ENCODE data around the gene IL22RA1. TPM values are rescaled to one million over a fixed set of nuclear protein-coding genes. Genes with fewer than 3 reads are reported as not detected.

IL22RA1 gene
- total RNA-seq, 1 experiment from 2014 or later, result 0.13 TPM

GRCh38 chr1:24089027-24089742, 53.8 kb downstream of the IL22RA1 start:
- Histone ChIP-seq H3K18ac (ENCODE audit: insufficient read length, low read depth, low read length) (no peak overlapping the region), H3T11ph (ENCODE audit: low read length) (no peak overlapping the region), H3K27me3 (ENCODE audit: insufficient read depth, low read length) (no peaks in the 10 kb centered on the region), H3K79me2 (ENCODE audit: insufficient read depth, low read length) (no peaks in the 10 kb centered on the region), H2BK20ac (ENCODE audit: low read depth, low read length, poor library complexity, severe bottlenecking) (no peak overlapping the region), H4K8ac (replicated peaks; ENCODE audit: insufficient read length, low read depth, low read length) (no peak overlapping the region), H3K14ac (ENCODE audit: insufficient read depth, low read length) (no peak overlapping the region; the same call in 1 of the 2 replicates), H3K79me1 (ENCODE audit: insufficient read depth, low read depth, low read length, poor library complexity, severe bottlenecking) (no peaks in the 10 kb centered on the region), H2BK15ac (ENCODE audit: low read depth, low read length) (no peak overlapping the region), H3K9ac (ENCODE audit: extremely low read depth, insufficient read length, low read length) (no peak overlapping the region), H3K4me2 (ENCODE audit: insufficient read depth, insufficient read length, low read length) (no peak overlapping the region), H3K27ac (ENCODE audit: insufficient read length, low read depth, low read length) (no peak overlapping the region), H3K4ac (ENCODE audit: low read depth, low read length) (no peak overlapping the region), H2AK5ac (ENCODE audit: insufficient read length, low read length) (no peak overlapping the region), H4K5ac (ENCODE audit: insufficient read length, low read depth, low read length) (no peak overlapping the region), H3K56ac (ENCODE audit: insufficient read length, low read depth, low read length) (no peak overlapping the region), H3K9me3 (ENCODE audit: control insufficient read depth, low read depth, low read length) (no peaks in the 10 kb centered on the region), H3K23me2 (ENCODE audit: insufficient read length, low read depth, low read length, poor library complexity, severe bottlenecking) (no peaks in the 10 kb centered on the region), H2BK5ac (ENCODE audit: insufficient read length, low read length) (no peak overlapping the region), H4K91ac (ENCODE audit: insufficient read length, low read depth, low read length) (no peak overlapping the region), H3K23ac (ENCODE audit: insufficient read length, low read depth, low read length) (no peak overlapping the region), H2BK120ac (ENCODE audit: low read depth, low read length, poor library complexity, severe bottlenecking) (no peak overlapping the region), H2AFZ (ENCODE audit: low read length) (no peak overlapping the region), H2BK12ac (ENCODE audit: insufficient read length, low read depth, low read length) (no peak overlapping the region), H3K4me1 (ENCODE audit: insufficient read depth, low read length) (no peaks in the 10 kb centered on the region), H4K20me1 (ENCODE audit: control insufficient read depth, insufficient read depth, insufficient read length) (no peaks in the 10 kb centered on the region)
- Mint-ChIP-seq H3K27me3 (ENCODE audit: low read depth) (no peaks in the 10 kb centered on the region; the same call in none of the 2 replicates), H3K9me3 (no peaks in the 10 kb centered on the region; a peak in 1 of 5 replicates), H3K4me1 (peaks cover 0 to 3% of the 10 kb centered on the region in 2 experiments; a peak in 3 of 4 replicates), H3K27ac (no peak overlapping the region), H3K36me3 (ENCODE audit: insufficient read depth in 1 of 3, low read depth in 3 of 3) (no peaks in the 10 kb centered on the region), H3K4me3 (no peak overlapping the region)
- no peak for TF ChIP-seq CTCF (conservative IDR thresholded peaks at IDR 0.05)
- WGBS (ENCODE audit: extremely low coverage, insufficient read length, low lambda C conversion rate), result no CpG with 5 or more reads among the region's 14 CpGs
- no peak for DNase-seq

Data from H9 (cell line).